Upper lobe of left lung (tissue), 4 donors: ENCODE measurements around the gene LSM14A.

Experiments
- CTCF ChIP-seq, 6 experiments: fragments of 450-650 bp in 4 of 6; fragments of 200-600 bp in 2 of 6; sonication (generic) in 2 of 6; IDR thresholded peaks; one replicate each; pipeline ENCODE4 v1.5.1; 2016 to 2019; ENCODE audit warnings: antibody characterized with exemption in 6 of 6
- EP300 ChIP-seq, 4 donors: sonication (generic); formaldehyde crosslinking; IDR thresholded peaks; one replicate each; pipeline ENCODE4 v1.5.1; 2017; ENCODE audit warnings: antibody characterized with exemption in 4 of 4, control low read depth in 2 of 4
- POLR2A ChIP-seq, 4 donors: fragments of 450-650 bp; IDR thresholded peaks; one replicate each; pipeline ENCODE4 v1.5.1; 2016 to 2017; ENCODE audit warnings: antibody characterized with exemption in 4 of 4, mild to moderate bottlenecking in 2 of 4
- POLR2AphosphoS5 ChIP-seq, 2 donors: sonication (generic); formaldehyde crosslinking; IDR thresholded peaks; one replicate each; pipeline ENCODE4 v1.5.1; 2017; ENCODE audit warnings: antibody characterized with exemption in 2 of 2

DNA sequence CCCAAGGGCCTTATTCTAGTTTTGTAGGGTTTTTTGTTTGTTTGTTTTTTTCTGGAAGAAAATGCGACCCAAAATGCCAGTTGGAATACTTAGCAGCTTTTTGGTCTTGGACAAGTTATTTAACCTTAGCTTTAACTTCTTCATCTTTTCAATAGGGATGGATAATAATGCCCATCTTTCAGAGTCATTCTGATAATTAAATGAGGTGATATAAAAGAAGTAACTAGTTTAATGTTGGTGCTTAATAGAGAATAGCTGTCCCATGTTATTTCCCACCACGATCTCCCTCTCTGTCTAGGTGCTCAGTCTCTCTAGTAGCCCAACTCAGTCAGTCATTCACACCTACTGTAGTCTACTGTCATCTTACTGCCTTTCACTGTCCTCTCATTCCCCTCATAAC, 8.0 kb downstream of the LSM14A start:
- no peak for TF ChIP-seq POLR2A (IDR thresholded peaks at IDR 0.05)
- no peak for TF ChIP-seq CTCF (IDR thresholded peaks at IDR 0.05)
- no peak for TF ChIP-seq EP300 (IDR thresholded peaks at IDR 0.05)
- no peak for TF ChIP-seq POLR2AphosphoS5 (IDR thresholded peaks at IDR 0.05)
